K562 (cell line): ENCODE results near the gene USP49. TPM values are rescaled to one million over a fixed set of nuclear protein-coding genes. Genes with fewer than 3 reads are reported as not detected.

Experiments used
- ARID1B ChIP-seq: fragments of 450-650 bp; IDR thresholded peaks from 2 replicates; pipeline ENCODE4 v1.6.1; 2016; ENCODE audit warnings: antibody characterized with exemption, mild to moderate bottlenecking, inconsistent platforms
- ATF7 ChIP-seq: fragments of 450-650 bp; IDR thresholded peaks from 2 replicates; pipeline ENCODE4 v1.7.1; 2014; ENCODE audit warnings: mild to moderate bottlenecking, moderate library complexity
- CAMTA2 ChIP-seq: fragments of 250-450 bp; sonication (Bioruptor Pico); conservative IDR thresholded peaks from 2 replicates; pipeline ENCODE4 v1.5.1; 2022
- CC2D1A ChIP-seq: fragments of 450-650 bp; IDR thresholded peaks from 2 replicates; pipeline ENCODE4 v1.6.1; 2017; ENCODE audit warnings: mild to moderate bottlenecking
- CHD1 ChIP-seq: fragments of 200-600 bp; sonication (generic); IDR thresholded peaks from one replicate; pipeline ENCODE4 v1.6.1; 2012; ENCODE audit warnings: mild to moderate bottlenecking, moderate library complexity, low read length, inconsistent platforms
- ELF2 ChIP-seq: fragments of 250-450 bp; sonication (Bioruptor Pico); IDR thresholded peaks from 2 replicates; pipeline ENCODE4 v1.5.0; 2021; ENCODE audit warnings: mild to moderate bottlenecking
- ETV6 ChIP-seq, 3 experiments: fragments of 150-350 bp in 1 of 3; sonication (generic) in 1 of 3; formaldehyde crosslinking in 1 of 3; IDR thresholded peaks; 2 replicates each; pipeline versions ENCODE4 v1.6.1 to v1.8.0; 2014 to 2022; ENCODE audit warnings: borderline replicate concordance in 2 of 3, low read depth in 2 of 3, antibody characterized with exemption in 1 of 3, low read length in 1 of 3, mild to moderate bottlenecking in 1 of 3, missing genetic modification reagents in 1 of 3
- KLF1 ChIP-seq: fragments of 450-650 bp; IDR thresholded peaks from 2 replicates; pipeline ENCODE4 v1.6.1; 2016; ENCODE audit warnings: missing genetic modification characterization, missing compliant biosample characterization
- POU5F1 ChIP-seq: fragments of 150-350 bp; IDR thresholded peaks from 2 replicates; pipeline ENCODE4 v1.6.1; 2014; ENCODE audit warnings: borderline replicate concordance, low read length, low read depth, mild to moderate bottlenecking; ENCODE audit not compliant: partially characterized antibody
- SETDB1 ChIP-seq: IDR thresholded peaks from one replicate; pipeline ENCODE4 v1.6.1; 2012; ENCODE audit warnings: low read length, control low read depth, inconsistent platforms
- YY1 ChIP-seq, 3 experiments: IDR thresholded peaks; 2 replicates each; pipeline ENCODE4 v1.6.1; 2011; ENCODE audit warnings: low read length in 2 of 3, mild to moderate bottlenecking in 2 of 3, moderate library complexity in 2 of 3, borderline replicate concordance in 1 of 3, control low read depth in 1 of 3, low read depth in 1 of 3; ENCODE audit not compliant: insufficient read depth in 3 of 3, insufficient replicate concordance in 2 of 3, control insufficient read depth in 1 of 3, insufficient read length in 1 of 3; ENCODE audit errors: extremely low read depth in 1 of 3
- ZNF165 ChIP-seq: fragments of 250-450 bp; sonication (Bioruptor Pico); IDR thresholded peaks from 2 replicates; pipeline ENCODE4 v1.4.0; 2020; ENCODE audit warnings: borderline replicate concordance
- ZNF263 ChIP-seq: sonication (generic); formaldehyde crosslinking; IDR thresholded peaks from 2 replicates; pipeline ENCODE4 v1.8.0; 2022; ENCODE audit warnings: mild to moderate bottlenecking, missing genetic modification reagents, borderline replicate concordance
- ZNF57 ChIP-seq: fragments of 450-650 bp; formaldehyde crosslinking; IDR thresholded peaks from 2 replicates; pipeline ENCODE4 v1.4.0; 2020; ENCODE audit warnings: mild to moderate bottlenecking, moderate library complexity
- ZNF589 ChIP-seq: fragments of 200-800 bp; sonication (Bioruptor generic); IDR thresholded peaks from 2 replicates; pipeline ENCODE4 v1.6.1; 2016; ENCODE audit warnings: low read depth, missing genetic modification characterization, missing compliant biosample characterization
- polyA plus RNA-seq, 8 experiments: library from polyadenylated mRNA; depleted of rRNA in 4 of 8; stranded (reverse) in 5 of 8; unstranded in 3 of 8; fragments of >200 nt; fragmentation: Nextera tagmentation in 2 of 8; fragmentation: Illumina TruSeq in 1 of 8; extraction: Ambion mirVana in 2 of 8; extraction: Trizol in 1 of 8; gene quantifications; 2 replicates each; pipeline versions ENCODE4 v1.2.1 to v1.2.3, GENCODE V29; 2011 to 2014; ENCODE audit warnings: inconsistent platforms in 1 of 8, missing spikeins in 1 of 8
- total RNA-seq, 7 experiments: library from RNA; depleted of rRNA in 6 of 7; stranded (reverse); fragments of >200 nt in 6 of 7; fragmentation: Illumina TruSeq in 2 of 7; extraction: Trizol in 2 of 7; gene quantifications; 2 replicates each; pipeline versions ENCODE4 v1.2.1 to v1.2.3, GENCODE V29; 2011 to 2021; ENCODE audit warnings: low replicate concordance in 1 of 7
- TF ChIP-seq, protein P1 (sequence below): sonication (generic); formaldehyde crosslinking; IDR thresholded peaks from 2 replicates; pipeline ENCODE4 v1.8.0; 2022; ENCODE audit warnings: mild to moderate bottlenecking, missing genetic modification reagents, borderline replicate concordance
- TF ChIP-seq, protein P2 (sequence below), 2 experiments: fragments of 450-650 bp in 1 of 2; IDR thresholded peaks; 2 replicates each; pipeline ENCODE4 v1.6.1; 2011 to 2017; ENCODE audit warnings: low read depth in 2 of 2, antibody characterized with exemption in 1 of 2, borderline replicate concordance in 1 of 2, low read length in 1 of 2, mild to moderate bottlenecking in 1 of 2, mixed read lengths in 1 of 2; ENCODE audit not compliant: control insufficient read depth in 1 of 2
- TF ChIP-seq, protein P3 (sequence below): fragments of 450-650 bp; formaldehyde crosslinking; conservative IDR thresholded peaks from 2 replicates; pipeline ENCODE4 v1.4.0; 2022; ENCODE audit warnings: mild to moderate bottlenecking, missing genetic modification characterization

The USP49 gene
- total and polyA plus RNA-seq, 9 of the 15 experiments (the other 6 are each of a cell fraction or from before 2014, with no cell fraction given) = 1.0 to 9.9 (median 6.5) TPM

DNA sequence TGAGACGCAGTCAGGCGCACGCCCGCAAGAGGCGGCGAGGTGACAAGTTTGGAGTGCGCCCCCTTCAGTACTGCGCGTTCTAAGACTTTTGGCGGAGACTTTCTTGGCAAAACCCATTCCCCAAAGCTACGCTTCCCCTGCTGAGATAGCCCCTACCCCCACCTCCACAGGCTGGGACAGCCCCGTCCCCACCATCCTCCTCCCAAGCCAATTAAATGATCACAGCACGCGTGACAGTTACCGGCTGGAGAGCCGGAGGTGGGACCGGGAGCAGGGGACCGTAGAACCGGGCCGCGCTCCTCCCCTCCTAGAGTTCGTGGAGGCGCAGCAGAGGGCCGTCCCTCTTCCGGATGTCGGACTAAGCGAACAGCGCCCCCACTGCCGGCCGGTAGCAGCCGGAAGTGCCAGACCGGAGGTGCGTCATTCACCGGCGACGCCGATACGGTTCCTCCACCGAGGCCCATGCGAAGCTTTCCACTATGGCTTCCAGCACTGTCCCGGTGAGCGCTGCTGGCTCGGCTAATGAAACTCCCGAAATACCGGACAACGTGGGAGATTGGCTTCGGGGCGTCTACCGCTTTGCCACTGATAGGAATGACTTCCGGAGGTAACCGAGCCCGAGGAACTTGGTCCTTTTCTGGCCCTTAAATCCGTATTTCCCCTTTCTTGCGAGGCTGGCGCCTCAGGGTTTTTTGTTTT, 107.8 kb downstream of the USP49 start, which contains the start of gene TOMM6 (continued):
- TF ChIP-seq, protein P1, sequence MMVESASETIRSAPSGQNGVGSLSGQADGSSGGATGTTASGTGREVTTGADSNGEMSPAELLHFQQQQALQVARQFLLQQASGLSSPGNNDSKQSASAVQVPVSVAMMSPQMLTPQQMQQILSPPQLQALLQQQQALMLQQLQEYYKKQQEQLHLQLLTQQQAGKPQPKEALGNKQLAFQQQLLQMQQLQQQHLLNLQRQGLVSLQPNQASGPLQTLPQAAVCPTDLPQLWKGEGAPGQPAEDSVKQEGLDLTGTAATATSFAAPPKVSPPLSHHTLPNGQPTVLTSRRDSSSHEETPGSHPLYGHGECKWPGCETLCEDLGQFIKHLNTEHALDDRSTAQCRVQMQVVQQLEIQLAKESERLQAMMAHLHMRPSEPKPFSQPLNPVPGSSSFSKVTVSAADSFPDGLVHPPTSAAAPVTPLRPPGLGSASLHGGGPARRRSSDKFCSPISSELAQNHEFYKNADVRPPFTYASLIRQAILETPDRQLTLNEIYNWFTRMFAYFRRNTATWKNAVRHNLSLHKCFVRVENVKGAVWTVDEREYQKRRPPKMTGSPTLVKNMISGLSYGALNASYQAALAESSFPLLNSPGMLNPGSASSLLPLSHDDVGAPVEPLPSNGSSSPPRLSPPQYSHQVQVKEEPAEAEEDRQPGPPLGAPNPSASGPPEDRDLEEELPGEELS (CRISPR knock-in tag) = 0 out of 2 replicates have a peak, but pooled peaks have one; percentile 61
- TF ChIP-seq POU5F1 (peak; percentile 72), SETDB1 (no peak), YY1 (IDR thresholded peaks at IDR 0.05; ENCODE audit: borderline replicate concordance in 1 of 3, control insufficient read depth in 1 of 3, extremely low read depth in 1 of 3, insufficient read depth in 3 of 3, insufficient read length in 1 of 3, insufficient replicate concordance in 2 of 3, low read depth in 1 of 3, low read length in 2 of 3) (peak; percentile 86 to 99 (median 96)), CHD1 (peak; percentile 98), ARID1B (0 out of 2 replicates have a peak, but pooled peaks have one; percentile 17), CC2D1A (no peak; the same call in 1 of the 2 replicates), ZNF165 (CRISPR knock-in tag) (no peak), CAMTA2 (0 out of 2 replicates have a peak, but pooled peaks have one; percentile 53), ZNF263 (CRISPR knock-in tag) (no peak), ZNF57 (CRISPR knock-in tag) (no peak), ATF7 (peak; percentile 83), ETV6 (IDR thresholded peaks at IDR 0.05; ENCODE audit: borderline replicate concordance in 1 of 2, low read depth in 2 of 2, low read length in 1 of 2) (no peak), ETV6 (CRISPR knock-in tag; IDR thresholded peaks at IDR 0.05; ENCODE audit: borderline replicate concordance) (no peak), ZNF589 (CRISPR knock-in tag) (peak; percentile 49; the same call in 1 of the 2 replicates), KLF1 (peak; percentile 71), ELF2 (CRISPR knock-in tag) (peak; percentile 93)
- TF ChIP-seq, protein P2, sequence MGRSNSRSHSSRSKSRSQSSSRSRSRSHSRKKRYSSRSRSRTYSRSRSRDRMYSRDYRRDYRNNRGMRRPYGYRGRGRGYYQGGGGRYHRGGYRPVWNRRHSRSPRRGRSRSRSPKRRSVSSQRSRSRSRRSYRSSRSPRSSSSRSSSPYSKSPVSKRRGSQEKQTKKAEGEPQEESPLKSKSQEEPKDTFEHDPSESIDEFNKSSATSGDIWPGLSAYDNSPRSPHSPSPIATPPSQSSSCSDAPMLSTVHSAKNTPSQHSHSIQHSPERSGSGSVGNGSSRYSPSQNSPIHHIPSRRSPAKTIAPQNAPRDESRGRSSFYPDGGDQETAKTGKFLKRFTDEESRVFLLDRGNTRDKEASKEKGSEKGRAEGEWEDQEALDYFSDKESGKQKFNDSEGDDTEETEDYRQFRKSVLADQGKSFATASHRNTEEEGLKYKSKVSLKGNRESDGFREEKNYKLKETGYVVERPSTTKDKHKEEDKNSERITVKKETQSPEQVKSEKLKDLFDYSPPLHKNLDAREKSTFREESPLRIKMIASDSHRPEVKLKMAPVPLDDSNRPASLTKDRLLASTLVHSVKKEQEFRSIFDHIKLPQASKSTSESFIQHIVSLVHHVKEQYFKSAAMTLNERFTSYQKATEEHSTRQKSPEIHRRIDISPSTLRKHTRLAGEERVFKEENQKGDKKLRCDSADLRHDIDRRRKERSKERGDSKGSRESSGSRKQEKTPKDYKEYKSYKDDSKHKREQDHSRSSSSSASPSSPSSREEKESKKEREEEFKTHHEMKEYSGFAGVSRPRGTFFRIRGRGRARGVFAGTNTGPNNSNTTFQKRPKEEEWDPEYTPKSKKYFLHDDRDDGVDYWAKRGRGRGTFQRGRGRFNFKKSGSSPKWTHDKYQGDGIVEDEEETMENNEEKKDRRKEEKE (IDR thresholded peaks at IDR 0.05; ENCODE audit: borderline replicate concordance in 1 of 2, control insufficient read depth in 1 of 2, low read depth in 2 of 2, low read length in 1 of 2) = no peak
- TF ChIP-seq, protein P3, sequence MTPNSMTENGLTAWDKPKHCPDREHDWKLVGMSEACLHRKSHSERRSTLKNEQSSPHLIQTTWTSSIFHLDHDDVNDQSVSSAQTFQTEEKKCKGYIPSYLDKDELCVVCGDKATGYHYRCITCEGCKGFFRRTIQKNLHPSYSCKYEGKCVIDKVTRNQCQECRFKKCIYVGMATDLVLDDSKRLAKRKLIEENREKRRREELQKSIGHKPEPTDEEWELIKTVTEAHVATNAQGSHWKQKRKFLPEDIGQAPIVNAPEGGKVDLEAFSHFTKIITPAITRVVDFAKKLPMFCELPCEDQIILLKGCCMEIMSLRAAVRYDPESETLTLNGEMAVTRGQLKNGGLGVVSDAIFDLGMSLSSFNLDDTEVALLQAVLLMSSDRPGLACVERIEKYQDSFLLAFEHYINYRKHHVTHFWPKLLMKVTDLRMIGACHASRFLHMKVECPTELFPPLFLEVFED (CRISPR knock-in tag) = no peak
